HG03159 (cell line): Measurements from ENCODE around the gene TUSC2.

Experiments
- ATAC-seq: cut with Tn5 transposase; IDR thresholded peaks from one replicate; pipeline ENCODE4 v1.9.1; 2021; ENCODE audit warnings: mild to moderate bottlenecking, moderate library complexity; ENCODE audit not compliant: unreplicated experiment

TUSC2 gene

DNA sequence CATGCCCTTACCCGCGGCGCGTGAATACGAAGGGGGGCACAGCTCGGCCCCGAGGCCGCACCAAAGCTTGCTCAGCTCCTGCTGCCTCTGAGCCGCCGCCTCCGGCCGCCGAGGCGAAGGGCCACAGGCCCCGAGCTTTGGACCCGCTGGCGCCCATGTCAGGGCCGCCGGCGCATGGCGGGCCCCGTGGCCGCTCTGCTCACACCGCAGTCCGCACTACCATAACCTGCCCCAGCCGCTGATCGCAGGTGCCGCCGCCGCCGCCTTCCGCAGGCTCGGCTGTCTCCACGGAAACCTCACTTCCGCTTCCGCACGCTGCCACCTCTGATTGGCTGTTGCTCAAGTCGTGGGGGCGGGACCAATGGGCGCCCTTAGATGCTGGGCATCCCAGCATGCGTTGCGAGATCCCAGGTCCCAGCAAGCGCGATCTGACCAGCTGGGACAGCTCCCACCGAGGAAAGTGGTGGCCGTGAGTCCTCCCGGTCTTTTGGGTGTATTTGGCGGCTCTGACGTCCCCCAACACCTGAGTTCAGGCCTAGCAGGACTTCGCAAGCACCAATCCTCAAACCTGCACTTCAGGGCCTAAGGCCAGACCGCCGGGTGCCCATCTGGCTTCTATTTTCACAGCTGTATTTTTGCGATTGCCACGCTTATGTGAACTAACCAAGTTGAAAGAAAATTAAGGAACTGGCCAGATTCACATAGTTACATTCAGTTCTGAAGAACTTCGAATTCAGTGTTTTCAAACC lies at the start of gene TUSC2:
Gene TUSC2 (minus strand): TSS at position 281 of the 749 bp plus-strand sequence. CDS start 124 bp downstream, at position 157.
- ATAC-seq, result peak; percentile 77

- ATAC-seq, result no peak
Observed at GRCh38 chr3:50375258-50375931, 47.4 kb upstream of the TUSC2 start.

GRCh38 chr3:50374363-50375257 lies 46.6 kb upstream of the TUSC2 start:
- ATAC-seq, result no peak

DNA sequence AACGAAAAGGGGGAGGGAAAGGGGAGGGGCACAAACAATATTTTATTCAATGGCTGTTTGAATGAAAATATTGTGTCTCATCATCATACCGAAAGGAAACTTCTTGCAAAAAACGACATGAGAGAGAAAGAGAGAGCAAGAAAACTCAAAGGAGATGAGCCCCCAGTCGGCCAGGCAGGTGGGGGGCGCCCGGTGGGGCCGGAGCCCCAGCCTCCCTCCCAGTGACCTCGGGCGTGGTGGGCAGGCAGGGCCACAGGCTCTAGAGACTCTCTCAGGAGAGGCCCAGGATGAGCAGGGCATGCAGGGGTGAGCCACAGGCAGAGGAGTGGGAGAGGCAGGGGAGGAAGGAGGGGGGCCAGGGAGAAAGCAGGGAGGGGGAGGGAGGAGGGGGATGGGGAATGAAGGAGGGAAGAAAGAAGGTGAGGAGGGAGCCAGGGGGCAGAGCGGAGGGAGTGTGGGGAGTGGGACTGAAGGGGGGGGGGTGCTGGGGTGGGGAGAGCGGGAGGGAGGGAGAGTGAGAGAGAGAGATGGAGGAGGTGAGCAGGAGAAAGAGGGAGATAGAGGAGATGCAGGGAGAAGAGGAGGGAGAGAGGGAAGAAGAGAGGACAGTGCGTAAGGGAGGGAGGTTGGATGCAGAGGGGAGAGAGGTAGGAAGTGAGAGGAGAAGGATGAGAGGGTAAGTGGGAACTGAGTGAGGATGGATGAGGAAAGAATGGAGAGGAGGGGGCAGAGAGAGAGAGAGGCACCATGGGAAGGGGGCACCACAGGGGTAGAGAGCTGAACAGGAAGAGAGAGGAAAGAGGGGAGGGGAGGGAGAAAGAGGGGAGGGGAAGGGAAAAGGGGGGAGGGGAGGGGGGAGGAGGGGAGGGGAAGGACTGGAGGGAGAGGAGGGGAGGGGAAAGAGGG lies 45.4 kb upstream of the TUSC2 start:
- ATAC-seq, result no peak

DNA sequence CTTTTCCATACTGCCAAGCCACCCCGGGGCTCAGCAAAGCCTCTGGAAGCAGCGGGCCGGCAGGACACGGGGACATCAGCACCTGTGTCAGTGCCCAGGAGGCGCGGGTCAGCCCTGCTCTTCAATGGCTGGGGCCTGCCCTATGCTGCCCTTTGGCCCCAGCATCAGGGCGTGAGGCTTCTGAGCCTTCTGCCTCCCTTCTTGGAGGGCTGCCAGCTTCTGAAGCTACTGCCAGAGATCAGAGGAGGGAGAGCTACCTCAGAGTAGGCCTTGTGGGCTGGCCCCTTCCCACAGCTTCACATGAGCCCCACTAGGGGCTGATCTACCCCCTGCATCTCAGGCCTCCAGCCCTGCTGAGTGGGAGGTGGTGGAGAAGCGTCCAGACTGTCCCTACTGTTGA lies 44.3 kb upstream of the TUSC2 start:
- ATAC-seq, result no peak

- no peak for ATAC-seq
Observed at GRCh38 chr3:50371133-50371685, 43.2 kb upstream of the TUSC2 start.

GRCh38 chr3:50370594-50370993 lies 42.6 kb upstream of the TUSC2 start:
- no peak for ATAC-seq

- no peak for ATAC-seq
Observed at GRCh38 chr3:50369012-50369670, 41.1 kb upstream of the TUSC2 start.

DNA sequence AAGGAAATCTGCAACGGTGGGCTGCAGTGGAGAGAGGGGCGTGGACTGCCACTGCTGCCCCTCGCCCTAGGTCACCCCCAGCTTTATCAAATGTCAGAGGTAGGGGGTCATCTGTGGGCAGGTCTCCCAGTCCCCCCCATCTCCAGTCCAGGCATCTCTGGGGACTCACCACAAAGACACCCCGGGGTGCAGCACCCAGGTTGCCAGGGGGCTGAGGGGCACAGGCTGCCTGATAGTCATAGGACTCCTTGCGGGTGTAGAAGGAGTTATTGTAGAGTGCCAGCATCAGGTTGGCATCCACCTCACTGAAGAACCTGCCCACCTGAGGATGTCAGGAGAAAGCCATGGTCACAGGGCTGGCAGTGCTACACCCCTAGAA lies 37.8 kb upstream of the TUSC2 start:
- no peak for ATAC-seq

DNA sequence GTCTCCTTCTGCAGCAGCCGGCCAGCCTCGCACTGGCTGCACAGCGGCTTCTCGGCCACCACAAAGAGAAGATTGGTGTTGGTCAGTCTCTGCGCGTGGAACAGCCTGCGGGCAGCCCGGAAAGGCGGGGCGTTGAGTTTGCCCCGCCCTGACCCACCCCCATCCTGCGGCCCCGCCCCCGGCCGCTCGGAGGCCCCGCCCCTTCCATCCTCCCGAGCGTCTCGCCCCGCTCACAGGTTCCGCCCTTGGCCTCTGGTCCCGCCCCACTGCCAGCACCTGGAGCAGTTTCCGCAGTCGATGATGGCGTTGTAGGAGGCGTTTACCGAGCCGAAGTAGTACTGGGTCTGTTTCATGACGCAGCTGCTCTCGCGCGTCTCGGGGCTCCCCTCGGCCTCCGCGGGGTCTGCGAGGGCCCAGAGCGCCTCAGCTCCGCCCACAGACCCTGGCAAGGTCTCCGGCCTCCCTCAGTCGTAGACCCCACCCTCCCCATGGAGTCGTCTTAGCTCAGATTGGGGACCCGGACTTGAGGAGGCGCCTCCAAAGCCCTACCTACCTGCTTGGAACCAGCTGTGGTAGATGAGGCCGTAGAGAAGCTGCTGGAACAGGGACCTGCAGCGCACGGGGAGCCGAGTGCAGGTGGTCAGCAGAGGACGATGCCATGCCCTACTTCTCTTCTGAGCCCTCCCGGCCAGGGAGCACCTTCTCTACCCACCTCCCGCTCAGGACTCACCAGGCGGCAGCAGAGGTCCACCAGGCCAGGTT lies 37.2 kb upstream of the TUSC2 start:
- peak; percentile 74 for ATAC-seq

- no peak for ATAC-seq
Observed at GRCh38 chr3:50364573-50365079, 36.6 kb upstream of the TUSC2 start.

GRCh38 chr3:50359760-50360110 lies 31.7 kb upstream of the TUSC2 start:
- ATAC-seq, result no peak

DNA sequence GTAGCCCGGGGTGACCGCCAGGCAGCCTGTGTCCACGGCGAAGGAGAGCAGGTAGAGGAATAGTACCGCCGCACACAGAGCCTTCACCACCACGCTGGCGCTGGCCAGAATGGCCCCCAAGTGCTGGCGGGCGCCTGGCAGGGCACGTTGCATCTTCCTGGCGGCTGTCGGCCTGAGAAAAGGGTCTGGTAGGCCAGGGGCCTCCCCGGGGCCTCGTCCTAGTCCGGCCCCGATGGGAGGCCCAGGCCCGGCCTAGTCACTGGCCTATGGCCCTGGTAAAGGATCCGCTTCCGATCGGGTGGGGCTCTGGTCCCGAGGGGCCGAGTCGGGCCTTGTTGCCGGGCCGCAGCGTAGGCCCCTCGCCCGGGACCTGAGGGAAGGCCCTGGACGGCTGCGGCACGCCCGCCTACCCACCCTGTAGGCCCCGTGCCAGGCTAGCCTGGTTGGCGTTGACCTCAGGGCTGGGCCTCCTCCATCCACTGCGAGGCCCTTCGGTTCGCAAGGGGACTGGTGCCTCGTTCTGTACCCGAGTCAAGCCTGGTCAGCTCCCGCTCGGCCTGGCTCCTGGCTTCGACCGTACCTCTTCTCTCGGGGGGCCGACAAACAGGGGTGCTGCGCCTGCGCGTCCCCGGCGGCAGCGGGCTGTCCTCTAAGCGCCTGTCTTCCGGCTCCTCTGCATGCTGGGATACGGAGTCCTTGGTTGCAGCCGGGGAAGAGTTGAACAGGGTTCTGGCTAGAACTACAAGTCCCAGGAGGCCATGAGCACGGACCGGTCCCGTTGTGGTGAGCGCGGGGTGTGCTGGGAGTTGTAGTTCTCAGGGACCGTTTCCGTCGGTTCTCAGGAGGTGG lies 31.1 kb upstream of the TUSC2 start, which contains the start of gene TMEM115:
Gene TMEM115 (minus strand): TSS at position 611 of the 849 bp plus-strand sequence. CDS start 458 bp downstream, at position 153.
- peak; percentile 97 for ATAC-seq

- ATAC-seq, result no peak
Observed at GRCh38 chr3:50358355-50358910, 30.4 kb upstream of the TUSC2 start.

DNA sequence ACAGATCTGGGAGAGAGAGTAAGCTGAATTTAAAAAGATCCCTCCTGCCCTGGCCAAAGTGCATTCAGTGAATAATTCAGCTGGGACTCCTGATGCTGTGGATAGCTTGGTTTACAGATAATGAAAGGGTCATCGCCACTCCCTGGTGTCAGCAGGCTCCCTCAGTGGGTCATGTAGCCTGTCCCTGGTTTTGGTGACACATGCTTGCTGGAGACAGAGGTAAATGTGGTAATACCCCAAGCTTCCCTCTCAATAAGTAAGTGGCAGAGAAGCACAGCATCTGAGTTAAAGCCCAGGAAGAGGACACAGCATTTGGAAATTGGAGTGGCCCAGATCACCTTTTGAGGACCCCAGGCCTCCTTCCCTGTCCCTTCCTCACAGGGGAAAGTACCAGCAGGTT lies 29.5 kb upstream of the TUSC2 start:
- no peak for ATAC-seq

- no peak for ATAC-seq
Observed at GRCh38 chr3:50356553-50356952, 28.5 kb upstream of the TUSC2 start.

DNA sequence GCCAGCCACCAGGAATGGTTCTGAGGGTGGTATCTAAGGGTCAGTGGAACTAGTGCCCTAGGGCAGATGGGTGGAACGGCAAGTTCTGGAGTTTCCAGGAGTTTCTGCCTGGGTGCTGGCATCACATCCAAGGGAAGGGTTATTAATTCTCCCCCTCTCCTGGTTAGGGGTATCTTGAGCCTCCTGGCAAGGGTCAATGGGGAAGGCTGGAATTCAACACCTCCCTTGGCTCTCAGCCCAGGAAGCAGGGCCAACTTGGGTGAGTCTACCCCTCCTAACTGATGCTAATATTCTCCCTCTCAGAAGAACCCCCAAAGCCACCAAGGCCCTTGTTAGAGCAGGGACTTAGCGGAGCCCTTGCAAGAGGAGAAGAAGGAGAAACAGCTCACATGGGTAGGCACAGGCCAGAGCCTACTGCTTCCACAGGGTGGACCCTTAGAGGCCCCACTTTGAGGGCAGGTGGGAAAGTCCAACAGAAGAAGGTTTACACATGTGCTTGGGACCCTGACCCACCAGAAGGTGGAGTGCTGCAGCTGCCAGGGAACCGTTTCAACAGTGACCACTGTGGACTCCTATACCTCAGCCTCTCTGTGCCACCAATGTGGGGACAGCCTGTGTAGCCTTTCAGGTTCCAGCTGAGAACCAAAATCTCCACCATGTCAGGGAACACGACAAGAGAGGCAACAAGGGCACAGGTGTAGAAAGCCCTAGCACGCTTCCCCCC lies 28.0 kb upstream of the TUSC2 start:
- ATAC-seq, result no peak
